ENCODE data around the gene SLC19A2. TPM values are rescaled to one million over a fixed set of nuclear protein-coding genes. Genes with fewer than 3 reads are reported as not detected.

SLC19A2 gene
- total RNA-seq, 1 experiment from 2014 or later, result 12.8 TPM

DNA sequence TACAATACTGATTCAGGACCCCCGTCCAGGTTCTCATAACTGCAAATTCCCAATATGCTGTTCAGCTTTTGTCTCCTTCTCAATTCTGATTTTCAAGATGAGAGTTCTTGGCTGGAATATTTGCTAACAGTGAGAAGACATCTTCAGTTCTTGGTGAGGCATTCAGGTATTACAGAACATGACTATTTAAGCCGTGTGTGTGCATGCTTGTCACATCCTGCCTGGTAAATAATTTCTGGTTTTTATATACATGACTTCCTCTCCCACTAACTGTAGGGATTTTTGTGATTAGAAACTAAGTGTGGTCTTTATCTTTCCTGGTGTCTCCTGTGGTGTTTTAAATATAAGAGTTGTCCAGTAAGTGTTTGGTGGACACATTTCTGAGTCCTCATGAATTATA, 10.2 kb upstream of the SLC19A2 start:
- Histone ChIP-seq H3K9me3 (ENCODE audit: control insufficient read depth, low read depth, low read length) (no peaks in the 10 kb centered on the region), H4K91ac (ENCODE audit: insufficient read length, low read depth, low read length) (no peak overlapping the region), H2BK5ac (ENCODE audit: insufficient read length, low read length) (no peak overlapping the region), H3K56ac (ENCODE audit: insufficient read length, low read depth, low read length) (no peak overlapping the region), H2AFZ (ENCODE audit: low read length) (no peak overlapping the region), H3K23me2 (ENCODE audit: insufficient read length, low read depth, low read length, poor library complexity, severe bottlenecking) (no peaks in the 10 kb centered on the region), H3K79me1 (ENCODE audit: insufficient read depth, low read depth, low read length, poor library complexity, severe bottlenecking) (no peaks in the 10 kb centered on the region), H3K4ac (ENCODE audit: low read depth, low read length) (no peak overlapping the region), H2BK15ac (ENCODE audit: low read depth, low read length) (no peak overlapping the region), H3K9ac (ENCODE audit: extremely low read depth, insufficient read length, low read length) (no peak overlapping the region), H2AK5ac (ENCODE audit: insufficient read length, low read length) (no peak overlapping the region), H2BK120ac (ENCODE audit: low read depth, low read length, poor library complexity, severe bottlenecking) (no peak overlapping the region), H3K79me2 (ENCODE audit: insufficient read depth, low read length) (no peaks in the 10 kb centered on the region), H4K20me1 (ENCODE audit: control insufficient read depth, insufficient read depth, insufficient read length) (no peaks in the 10 kb centered on the region), H2BK20ac (ENCODE audit: low read depth, low read length, poor library complexity, severe bottlenecking) (no peak overlapping the region), H4K8ac (replicated peaks; ENCODE audit: insufficient read length, low read depth, low read length) (no peak overlapping the region), H3K18ac (ENCODE audit: insufficient read length, low read depth, low read length) (no peak overlapping the region), H4K5ac (ENCODE audit: insufficient read length, low read depth, low read length) (no peak overlapping the region), H3K27ac (ENCODE audit: insufficient read length, low read depth, low read length) (no peak overlapping the region), H3K27me3 (ENCODE audit: insufficient read depth, low read length) (no peaks in the 10 kb centered on the region), H3K14ac (ENCODE audit: insufficient read depth, low read length) (no peak overlapping the region), H3K4me1 (ENCODE audit: insufficient read depth, low read length) (no peaks in the 10 kb centered on the region), H3K4me2 (ENCODE audit: insufficient read depth, insufficient read length, low read length) (no peak overlapping the region), H3K23ac (ENCODE audit: insufficient read length, low read depth, low read length) (no peak overlapping the region), H3T11ph (ENCODE audit: low read length) (no peak overlapping the region), H2BK12ac (ENCODE audit: insufficient read length, low read depth, low read length) (no peak overlapping the region)
- Mint-ChIP-seq H3K4me3 (no peak overlapping the region), H3K9me3 (no peaks in the 10 kb centered on the region; a peak in 2 of 5 replicates), H3K27me3 (ENCODE audit: low read depth) (no peaks in the 10 kb centered on the region; the same call in 1 of the 2 replicates), H3K27ac (no peak overlapping the region), H3K36me3 (ENCODE audit: insufficient read depth in 1 of 3, low read depth in 3 of 3) (no peaks in the 10 kb centered on the region), H3K4me1 (no peaks in the 10 kb centered on the region)
- no peak for DNase-seq
- no peak for TF ChIP-seq CTCF (conservative IDR thresholded peaks at IDR 0.05)
- no CpG with 5 or more reads among the region's 2 CpGs for WGBS (ENCODE audit: extremely low coverage, insufficient read length, low lambda C conversion rate)

Data from H9 (cell line).